ENCODE measurements around the gene CAMK1.

GRCh38 chr3:9769426-9770275 lies at the start of gene CAMK1:
- no peak for TF ChIP-seq EZH2 (IDR thresholded peaks at IDR 0.05; ENCODE audit: borderline replicate concordance, low read length)
- TF ChIP-seq, protein P1, sequence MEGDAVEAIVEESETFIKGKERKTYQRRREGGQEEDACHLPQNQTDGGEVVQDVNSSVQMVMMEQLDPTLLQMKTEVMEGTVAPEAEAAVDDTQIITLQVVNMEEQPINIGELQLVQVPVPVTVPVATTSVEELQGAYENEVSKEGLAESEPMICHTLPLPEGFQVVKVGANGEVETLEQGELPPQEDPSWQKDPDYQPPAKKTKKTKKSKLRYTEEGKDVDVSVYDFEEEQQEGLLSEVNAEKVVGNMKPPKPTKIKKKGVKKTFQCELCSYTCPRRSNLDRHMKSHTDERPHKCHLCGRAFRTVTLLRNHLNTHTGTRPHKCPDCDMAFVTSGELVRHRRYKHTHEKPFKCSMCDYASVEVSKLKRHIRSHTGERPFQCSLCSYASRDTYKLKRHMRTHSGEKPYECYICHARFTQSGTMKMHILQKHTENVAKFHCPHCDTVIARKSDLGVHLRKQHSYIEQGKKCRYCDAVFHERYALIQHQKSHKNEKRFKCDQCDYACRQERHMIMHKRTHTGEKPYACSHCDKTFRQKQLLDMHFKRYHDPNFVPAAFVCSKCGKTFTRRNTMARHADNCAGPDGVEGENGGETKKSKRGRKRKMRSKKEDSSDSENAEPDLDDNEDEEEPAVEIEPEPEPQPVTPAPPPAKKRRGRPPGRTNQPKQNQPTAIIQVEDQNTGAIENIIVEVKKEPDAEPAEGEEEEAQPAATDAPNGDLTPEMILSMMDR (IDR thresholded peaks at IDR 0.05; ENCODE audit: low read length) = no peak
